ENCODE measurements around the gene COL4A6.

COL4A6 gene

GRCh38 chrX:108362026-108362425, 76.2 kb downstream of the COL4A6 start:
- TF ChIP-seq NFIC (IDR thresholded peaks at IDR 0.05) (no peak), YY1 (IDR thresholded peaks at IDR 0.05; ENCODE audit: low read depth) (no peak), RAD21 (IDR thresholded peaks at IDR 0.05; ENCODE audit: low read depth) (no peak), EP300 (IDR thresholded peaks at IDR 0.05; ENCODE audit: borderline replicate concordance) (no peak), TEAD4 (IDR thresholded peaks at IDR 0.05) (no peak), CEBPB (IDR thresholded peaks at IDR 0.05) (no peak)

- no peak for TF ChIP-seq USF1 (IDR thresholded peaks at IDR 0.05)
- no peak for TF ChIP-seq CEBPB (IDR thresholded peaks at IDR 0.05)
- no peak for TF ChIP-seq EP300 (IDR thresholded peaks at IDR 0.05; ENCODE audit: borderline replicate concordance)
- TF ChIP-seq TEAD4 (IDR thresholded peaks at IDR 0.05): no peak
- no peak for TF ChIP-seq FOXM1 (IDR thresholded peaks at IDR 0.05; ENCODE audit: borderline replicate concordance, low read depth)
- TF ChIP-seq TAF1 (IDR thresholded peaks at IDR 0.05; ENCODE audit: low read depth): no peak
- no peak for TF ChIP-seq ZBTB7A (IDR thresholded peaks at IDR 0.05; ENCODE audit: low read depth)
- TF ChIP-seq MAX (IDR thresholded peaks at IDR 0.05): no peak
- TF ChIP-seq NFIC (IDR thresholded peaks at IDR 0.05): no peak
Observed at GRCh38 chrX:108361316-108361715, 76.9 kb downstream of the COL4A6 start.

- TF ChIP-seq REST (IDR thresholded peaks at IDR 0.05; ENCODE audit: low read depth): no peak
- TF ChIP-seq TCF12 (IDR thresholded peaks at IDR 0.05; ENCODE audit: low read depth): no peak
Observed at GRCh38 chrX:108359806-108360602, 78.2 kb downstream of the COL4A6 start.

- TF ChIP-seq USF1 (IDR thresholded peaks at IDR 0.05) (no peak), CREB1 (IDR thresholded peaks at IDR 0.05; ENCODE audit: low read depth) (no peak), TCF12 (IDR thresholded peaks at IDR 0.05; ENCODE audit: low read depth) (no peak), TEAD4 (IDR thresholded peaks at IDR 0.05) (no peak), RAD21 (IDR thresholded peaks at IDR 0.05; ENCODE audit: low read depth) (no peak)
Observed at GRCh38 chrX:108353452-108353851, 84.8 kb downstream of the COL4A6 start.

GRCh38 chrX:108349210-108349609, 89.0 kb downstream of the COL4A6 start:
- TF ChIP-seq MAX (IDR thresholded peaks at IDR 0.05) (no peak), TEAD4 (IDR thresholded peaks at IDR 0.05) (no peak), EGR1 (IDR thresholded peaks at IDR 0.05) (no peak), TCF12 (IDR thresholded peaks at IDR 0.05; ENCODE audit: low read depth) (no peak), YY1 (IDR thresholded peaks at IDR 0.05; ENCODE audit: low read depth) (no peak), TAF1 (IDR thresholded peaks at IDR 0.05; ENCODE audit: low read depth) (no peak), REST (IDR thresholded peaks at IDR 0.05; ENCODE audit: low read depth) (no peak), CREB1 (IDR thresholded peaks at IDR 0.05; ENCODE audit: low read depth) (no peak), RAD21 (IDR thresholded peaks at IDR 0.05; ENCODE audit: low read depth) (no peak), CEBPB (IDR thresholded peaks at IDR 0.05) (no peak), EP300 (IDR thresholded peaks at IDR 0.05; ENCODE audit: borderline replicate concordance) (no peak), USF1 (IDR thresholded peaks at IDR 0.05) (no peak), FOXM1 (IDR thresholded peaks at IDR 0.05; ENCODE audit: borderline replicate concordance, low read depth) (no peak), ZBTB7A (IDR thresholded peaks at IDR 0.05; ENCODE audit: low read depth) (no peak), NFIC (IDR thresholded peaks at IDR 0.05) (no peak)

- TF ChIP-seq TCF12 (IDR thresholded peaks at IDR 0.05; ENCODE audit: low read depth) (no peak), FOXM1 (IDR thresholded peaks at IDR 0.05; ENCODE audit: borderline replicate concordance, low read depth) (no peak), TAF1 (IDR thresholded peaks at IDR 0.05; ENCODE audit: low read depth) (no peak), EGR1 (IDR thresholded peaks at IDR 0.05) (no peak), ZBTB7A (IDR thresholded peaks at IDR 0.05; ENCODE audit: low read depth) (no peak), EP300 (IDR thresholded peaks at IDR 0.05; ENCODE audit: borderline replicate concordance) (no peak), YY1 (IDR thresholded peaks at IDR 0.05; ENCODE audit: low read depth) (no peak), TEAD4 (IDR thresholded peaks at IDR 0.05) (no peak), USF1 (IDR thresholded peaks at IDR 0.05) (no peak), REST (IDR thresholded peaks at IDR 0.05; ENCODE audit: low read depth) (no peak), RAD21 (IDR thresholded peaks at IDR 0.05; ENCODE audit: low read depth) (no peak), NFIC (IDR thresholded peaks at IDR 0.05) (no peak), MAX (IDR thresholded peaks at IDR 0.05) (no peak)
Observed at GRCh38 chrX:108348525-108348924, 89.7 kb downstream of the COL4A6 start.

All from Ishikawa (cell line).